HG03039 (cell line): Measurements from ENCODE around the gene LCE2D.

ENCODE experiments used
- ATAC-seq: cut with Tn5 transposase; IDR thresholded peaks from one replicate; pipeline ENCODE4 v1.9.1; 2021; ENCODE audit warnings: mild to moderate bottlenecking, moderate library complexity; ENCODE audit not compliant: unreplicated experiment

Gene LCE2D

GRCh38 chr1:152697701-152698600 lies 34.8 kb downstream of the LCE2D start, which contains the start of gene LCE2A:
LCE2A (plus strand) TSS chr1:152698345; CDS start chr1:152698902, 557 bp downstream.
- no peak for ATAC-seq

DNA sequence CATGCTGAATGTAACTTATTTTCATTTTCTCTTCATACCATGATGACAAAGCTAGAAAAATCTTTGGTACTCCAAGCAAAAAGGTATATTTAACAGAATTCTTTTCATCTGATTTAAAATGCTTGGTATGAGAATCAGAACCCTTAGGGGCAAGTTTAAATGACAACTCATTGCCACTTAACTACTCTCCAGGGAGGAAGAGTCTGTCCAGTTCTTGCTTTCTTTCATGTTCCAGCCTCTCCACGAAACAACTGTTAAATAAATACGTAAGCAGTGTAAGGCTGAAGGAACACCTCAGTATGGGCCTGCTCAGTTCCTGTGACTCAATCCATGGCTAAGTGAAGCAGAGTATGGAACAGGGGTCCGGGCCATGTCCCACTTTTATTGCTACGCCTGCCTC lies 36.6 kb downstream of the LCE2D start:
- ATAC-seq, result no peak

GRCh38 chr1:152707860-152708259 lies 44.7 kb downstream of the LCE2D start, which contains the start of gene LCE4A:
LCE4A (plus strand) TSS chr1:152708160; CDS start chr1:152709076, 916 bp downstream.
- no peak for ATAC-seq
